Astrocyte of the cerebellum (primary cell): ENCODE measurements around the gene ST3GAL4.
"Not testable (repeated sequence)": the region's sequence is repeated elsewhere in the genome, so short reads cannot be mapped to it uniquely, and the experiment has no call there.

Experiments used
- DNase-seq: peaks from one replicate; pipeline ENCODE4 v3.0.0-alpha.2; 2011; ENCODE audit warnings: low read depth
- H3K4me3 ChIP-seq: 2 replicates; pipeline ENCODE4 v1.5.1; 2011; ENCODE audit warnings: mild to moderate bottlenecking, low read depth, low read length, moderate library complexity
- in situ Hi-C: cut with HindIII; loops from 2 replicates; pipeline ENCODE4 v1.10.0; 2017; ENCODE audit warnings: low sequenced_read_pairs
- TF ChIP-seq, protein P1 (sequence below): IDR thresholded peaks from 2 replicates; pipeline ENCODE4 v1.5.1; 2012; ENCODE audit warnings: low read length, low read depth, moderate library complexity, mild to moderate bottlenecking; ENCODE audit errors: missing control alignments

ST3GAL4 gene, protein sequence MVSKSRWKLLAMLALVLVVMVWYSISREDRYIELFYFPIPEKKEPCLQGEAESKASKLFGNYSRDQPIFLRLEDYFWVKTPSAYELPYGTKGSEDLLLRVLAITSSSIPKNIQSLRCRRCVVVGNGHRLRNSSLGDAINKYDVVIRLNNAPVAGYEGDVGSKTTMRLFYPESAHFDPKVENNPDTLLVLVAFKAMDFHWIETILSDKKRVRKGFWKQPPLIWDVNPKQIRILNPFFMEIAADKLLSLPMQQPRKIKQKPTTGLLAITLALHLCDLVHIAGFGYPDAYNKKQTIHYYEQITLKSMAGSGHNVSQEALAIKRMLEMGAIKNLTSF

DNA sequence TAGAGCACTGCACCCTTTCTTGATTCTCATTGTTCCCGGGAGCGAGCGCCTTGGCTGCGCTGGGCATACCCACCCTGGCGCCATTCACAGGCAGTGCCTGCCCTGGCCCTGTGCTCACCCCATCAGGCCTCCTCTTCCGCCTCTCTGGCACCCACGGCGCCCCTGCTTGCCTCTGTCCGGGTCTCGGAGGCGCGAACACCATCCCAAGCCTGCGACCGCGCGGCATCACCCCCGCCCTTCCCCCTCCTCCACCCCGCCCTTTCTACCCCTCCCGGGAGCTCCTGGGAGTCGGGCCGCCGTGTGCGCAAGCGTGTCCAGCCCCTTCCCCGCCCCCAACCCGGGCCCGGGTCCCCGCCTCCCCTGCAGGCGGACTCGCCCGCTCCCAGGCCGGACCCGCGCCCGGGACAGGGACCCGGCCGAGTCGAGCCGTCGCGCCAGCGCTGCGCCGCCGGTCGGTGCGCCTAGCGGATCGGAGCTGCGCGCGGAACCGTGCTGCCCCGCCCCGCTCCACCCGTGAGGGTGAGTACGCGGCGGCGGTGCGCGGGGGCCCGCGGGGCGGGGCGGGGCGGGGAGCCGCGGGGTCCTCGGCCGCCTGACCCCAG is at the start of gene ST3GAL4:
Gene ST3GAL4 (plus strand): TSS at position 363 of the 602 bp plus-strand sequence. CDS start 50,470 bp downstream, outside the sequence.
- in situ Hi-C loops: no loop called here
- H3K4me3 ChIP-seq: peak within 1 kb of the TSS; percentile 74
- TF ChIP-seq, protein P1, sequence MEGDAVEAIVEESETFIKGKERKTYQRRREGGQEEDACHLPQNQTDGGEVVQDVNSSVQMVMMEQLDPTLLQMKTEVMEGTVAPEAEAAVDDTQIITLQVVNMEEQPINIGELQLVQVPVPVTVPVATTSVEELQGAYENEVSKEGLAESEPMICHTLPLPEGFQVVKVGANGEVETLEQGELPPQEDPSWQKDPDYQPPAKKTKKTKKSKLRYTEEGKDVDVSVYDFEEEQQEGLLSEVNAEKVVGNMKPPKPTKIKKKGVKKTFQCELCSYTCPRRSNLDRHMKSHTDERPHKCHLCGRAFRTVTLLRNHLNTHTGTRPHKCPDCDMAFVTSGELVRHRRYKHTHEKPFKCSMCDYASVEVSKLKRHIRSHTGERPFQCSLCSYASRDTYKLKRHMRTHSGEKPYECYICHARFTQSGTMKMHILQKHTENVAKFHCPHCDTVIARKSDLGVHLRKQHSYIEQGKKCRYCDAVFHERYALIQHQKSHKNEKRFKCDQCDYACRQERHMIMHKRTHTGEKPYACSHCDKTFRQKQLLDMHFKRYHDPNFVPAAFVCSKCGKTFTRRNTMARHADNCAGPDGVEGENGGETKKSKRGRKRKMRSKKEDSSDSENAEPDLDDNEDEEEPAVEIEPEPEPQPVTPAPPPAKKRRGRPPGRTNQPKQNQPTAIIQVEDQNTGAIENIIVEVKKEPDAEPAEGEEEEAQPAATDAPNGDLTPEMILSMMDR: no peak
- DNase-seq: no peak

DNA sequence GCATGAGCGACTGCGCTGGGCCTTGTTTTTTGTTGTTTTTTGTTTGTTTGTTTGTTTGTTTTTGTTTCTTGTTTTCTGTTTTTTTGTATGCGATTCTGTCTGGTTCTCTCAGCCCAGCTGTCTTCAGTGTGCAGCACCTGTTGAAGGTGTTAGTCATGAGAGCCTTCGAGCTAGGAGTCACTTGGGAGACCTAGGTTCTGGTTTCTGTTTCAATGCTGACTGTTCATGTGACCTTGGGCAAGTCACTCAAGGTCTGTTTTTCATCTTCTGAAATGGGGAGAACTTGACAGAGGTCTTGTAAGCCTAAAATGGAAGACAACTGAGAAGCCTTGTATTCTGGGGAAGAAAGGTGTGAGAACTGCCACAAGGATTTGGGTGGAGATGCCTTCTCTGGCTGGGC is 49.8 kb upstream of the ST3GAL4 start:
- TF ChIP-seq, protein P1: no peak
- in situ Hi-C loops: no loop called here
- H3K4me3 ChIP-seq: no peak overlapping the region
- DNase-seq: no peak

DNA sequence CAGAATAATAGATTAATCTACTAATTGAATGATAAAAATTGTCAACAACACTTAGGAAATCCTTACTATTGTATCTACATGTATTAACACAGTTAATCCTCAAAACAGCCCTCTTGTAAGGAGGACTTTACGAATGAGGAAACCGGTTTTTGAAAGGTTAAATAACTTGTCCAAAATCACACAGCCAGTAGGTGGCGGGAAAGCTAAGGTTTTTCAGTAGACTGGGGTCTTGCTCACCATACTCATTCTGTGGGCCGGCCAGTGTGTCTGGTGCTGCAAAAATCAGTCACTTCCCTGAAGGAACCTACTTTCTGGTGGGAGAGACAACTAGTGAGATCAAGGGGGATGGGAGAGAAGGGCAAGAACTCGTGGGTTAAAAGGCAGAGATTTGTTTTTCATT is 47.8 kb upstream of the ST3GAL4 start:
- TF ChIP-seq, protein P1: peak; percentile 60
- no peak overlapping the region for H3K4me3 ChIP-seq
- in situ Hi-C loops: no loop called here
- peak; percentile 53 for DNase-seq

DNA sequence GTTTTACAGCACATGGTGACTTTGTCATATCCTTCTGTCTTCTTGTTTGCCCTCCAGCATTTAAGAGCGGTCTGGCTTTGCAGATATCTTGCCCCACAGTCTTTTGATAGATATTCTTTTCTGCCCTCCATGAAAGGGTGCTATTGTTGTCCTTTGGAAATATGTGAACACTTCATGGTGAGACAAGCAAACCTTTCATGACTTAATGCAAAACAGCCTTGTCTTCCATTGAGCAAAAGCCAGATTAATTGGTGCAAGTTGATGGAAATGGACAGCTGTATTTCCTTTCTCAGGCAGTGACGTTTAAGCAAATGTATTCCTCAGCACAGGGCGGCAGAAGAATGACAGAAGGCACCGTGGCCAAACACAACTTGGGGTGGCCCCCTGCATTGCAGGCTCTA is 47.2 kb upstream of the ST3GAL4 start:
- H3K4me3 ChIP-seq: no peak overlapping the region
- DNase-seq: no peak
- in situ Hi-C loops: no loop called here
- TF ChIP-seq, protein P1: no peak

DNA sequence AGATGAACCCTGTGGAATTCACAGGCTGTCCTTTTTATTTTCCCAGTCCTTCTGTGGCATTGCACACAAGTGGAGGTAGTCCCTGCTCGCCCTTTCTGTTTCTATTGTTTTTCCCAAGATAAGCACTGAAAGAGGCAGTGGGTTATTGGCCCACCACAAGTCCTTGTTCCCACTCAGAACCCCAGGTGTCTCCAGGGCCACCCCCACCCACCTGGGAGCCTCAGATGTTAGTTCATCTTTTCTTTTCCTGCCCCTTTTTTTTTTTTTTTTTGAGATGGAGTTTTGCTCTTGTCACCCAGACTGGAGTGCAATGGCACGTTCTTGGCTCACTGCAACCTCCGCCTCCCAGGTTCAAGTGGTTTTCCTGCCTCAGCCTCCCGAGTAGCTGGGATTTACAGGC is 46.7 kb upstream of the ST3GAL4 start:
- DNase-seq, in situ Hi-C loops, H3K4me3 ChIP-seq: not testable (repeated sequence)

DNA sequence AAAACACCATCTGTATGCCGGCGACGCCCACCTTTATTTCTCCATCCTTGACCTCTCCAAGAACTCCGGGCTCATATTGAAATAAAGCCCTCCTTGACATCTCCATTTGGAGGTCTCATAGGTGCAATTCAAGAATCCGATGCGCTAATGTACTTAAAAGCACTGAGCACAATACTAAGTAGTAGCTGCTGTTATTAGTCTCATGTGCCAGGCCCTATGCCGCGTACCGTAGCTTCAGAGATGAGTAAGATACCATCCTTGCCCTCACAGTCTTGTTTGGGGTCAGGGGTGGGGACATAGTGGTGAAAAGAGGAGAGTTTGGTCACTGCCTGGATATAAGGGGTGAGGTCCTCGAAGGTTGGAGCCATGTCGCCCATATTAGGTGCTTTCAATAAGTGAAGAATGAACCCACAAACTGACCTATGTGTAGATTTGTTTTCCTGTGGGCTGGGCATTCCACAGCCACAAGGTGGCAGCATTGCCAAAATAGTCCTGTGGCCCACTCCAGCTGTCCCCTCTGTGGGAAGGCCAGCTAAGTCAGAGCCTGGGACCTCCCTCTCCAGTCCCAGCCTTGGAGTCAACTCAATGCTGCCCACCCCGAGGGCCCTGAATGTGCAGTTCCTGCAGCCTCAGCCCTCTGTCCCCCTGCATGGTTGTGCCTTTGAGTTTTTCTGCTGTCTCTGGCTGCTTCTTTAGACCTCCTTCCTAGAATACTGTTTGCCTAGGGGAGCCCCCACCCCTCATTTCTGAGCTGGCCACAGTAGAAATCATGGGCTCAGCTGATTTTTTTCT is 45.1 kb upstream of the ST3GAL4 start:
- in situ Hi-C loops: no loop called here
- TF ChIP-seq, protein P1: peak; percentile 88
- no peak overlapping the region for H3K4me3 ChIP-seq
- peak; percentile 55 for DNase-seq

DNA sequence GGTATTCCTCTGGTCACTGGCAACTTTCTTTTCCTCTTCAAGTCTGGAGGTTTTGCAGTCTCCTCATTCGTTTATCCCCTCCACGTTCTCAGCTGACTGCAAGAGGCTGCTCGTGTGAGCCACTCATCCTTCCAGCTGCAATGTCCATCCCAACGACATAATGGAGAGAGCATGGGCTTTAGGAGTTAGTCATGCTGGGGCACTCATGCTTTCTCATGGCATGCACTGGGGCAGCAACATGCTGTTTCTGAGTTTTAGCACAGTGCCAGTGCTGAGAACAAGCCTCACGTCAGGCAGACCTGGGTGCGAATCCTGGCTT is 44.5 kb upstream of the ST3GAL4 start:
- TF ChIP-seq, protein P1: no peak
- in situ Hi-C loops: no loop called here
- H3K4me3 ChIP-seq: no peak overlapping the region
- DNase-seq: no peak
